ENCODE data around the gene MAD1L1.

DNA sequence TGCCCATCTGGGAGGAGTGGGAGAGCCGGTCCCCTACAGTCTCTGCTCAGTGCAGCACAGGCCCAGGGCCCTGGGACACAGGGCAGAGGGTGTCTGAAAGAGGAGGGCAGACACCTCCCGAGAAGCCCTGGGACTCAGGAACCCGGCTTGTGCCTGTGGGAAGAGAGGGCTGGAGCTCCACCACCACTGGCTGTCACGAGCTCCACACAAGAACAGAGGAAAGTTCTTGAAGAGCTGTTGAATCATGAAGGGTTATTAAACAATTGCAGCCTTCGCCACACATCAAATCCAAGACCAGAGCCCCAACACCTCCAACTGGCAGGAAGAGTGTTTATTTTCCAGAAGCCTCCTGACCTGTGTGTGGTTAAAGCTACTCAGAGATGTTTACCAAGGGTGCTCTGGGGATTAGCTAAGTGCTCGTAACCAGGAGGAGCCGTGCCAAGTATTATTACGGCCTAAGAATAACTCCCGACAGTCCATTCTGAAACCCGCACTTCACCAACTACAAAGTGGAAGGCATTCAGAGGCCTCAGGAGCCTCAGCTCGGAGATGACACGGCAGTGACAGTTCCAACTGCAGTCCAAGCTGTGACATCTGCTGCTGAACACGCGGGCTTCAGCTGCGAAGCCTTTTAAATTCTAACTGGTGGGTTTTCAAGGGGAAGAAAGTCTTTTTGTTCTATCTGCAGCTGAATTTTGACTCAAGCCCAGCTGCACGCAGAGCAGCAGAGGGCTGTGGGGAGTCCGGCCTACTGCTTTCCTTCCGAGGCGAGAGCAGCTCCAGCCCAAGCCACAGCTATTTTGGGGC is 75.1 kb downstream of the MAD1L1 start:
- TF ChIP-seq, protein P1, sequence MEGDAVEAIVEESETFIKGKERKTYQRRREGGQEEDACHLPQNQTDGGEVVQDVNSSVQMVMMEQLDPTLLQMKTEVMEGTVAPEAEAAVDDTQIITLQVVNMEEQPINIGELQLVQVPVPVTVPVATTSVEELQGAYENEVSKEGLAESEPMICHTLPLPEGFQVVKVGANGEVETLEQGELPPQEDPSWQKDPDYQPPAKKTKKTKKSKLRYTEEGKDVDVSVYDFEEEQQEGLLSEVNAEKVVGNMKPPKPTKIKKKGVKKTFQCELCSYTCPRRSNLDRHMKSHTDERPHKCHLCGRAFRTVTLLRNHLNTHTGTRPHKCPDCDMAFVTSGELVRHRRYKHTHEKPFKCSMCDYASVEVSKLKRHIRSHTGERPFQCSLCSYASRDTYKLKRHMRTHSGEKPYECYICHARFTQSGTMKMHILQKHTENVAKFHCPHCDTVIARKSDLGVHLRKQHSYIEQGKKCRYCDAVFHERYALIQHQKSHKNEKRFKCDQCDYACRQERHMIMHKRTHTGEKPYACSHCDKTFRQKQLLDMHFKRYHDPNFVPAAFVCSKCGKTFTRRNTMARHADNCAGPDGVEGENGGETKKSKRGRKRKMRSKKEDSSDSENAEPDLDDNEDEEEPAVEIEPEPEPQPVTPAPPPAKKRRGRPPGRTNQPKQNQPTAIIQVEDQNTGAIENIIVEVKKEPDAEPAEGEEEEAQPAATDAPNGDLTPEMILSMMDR (IDR thresholded peaks at IDR 0.05): no peak
- no peak for TF ChIP-seq POLR2A (IDR thresholded peaks at IDR 0.05)
